DND-41 (cell line): Measurements from ENCODE around the gene TM4SF20.

Source experiments
- EZH2 ChIP-seq: IDR thresholded peaks from 3 replicates; pipeline ENCODE4 v1.6.1; 2012; ENCODE audit warnings: borderline replicate concordance, low read depth, mild to moderate bottlenecking, moderate library complexity, low read length, inconsistent platforms; ENCODE audit not compliant: severe bottlenecking
- TF ChIP-seq, protein P1 (sequence below): IDR thresholded peaks from 2 replicates; pipeline ENCODE4 v1.5.1; 2012; ENCODE audit warnings: borderline replicate concordance, low read length, moderate library complexity, mild to moderate bottlenecking; ENCODE audit not compliant: poor library complexity, severe bottlenecking; ENCODE audit errors: extremely low read depth

- TF ChIP-seq EZH2 = no peak
- TF ChIP-seq, protein P1, sequence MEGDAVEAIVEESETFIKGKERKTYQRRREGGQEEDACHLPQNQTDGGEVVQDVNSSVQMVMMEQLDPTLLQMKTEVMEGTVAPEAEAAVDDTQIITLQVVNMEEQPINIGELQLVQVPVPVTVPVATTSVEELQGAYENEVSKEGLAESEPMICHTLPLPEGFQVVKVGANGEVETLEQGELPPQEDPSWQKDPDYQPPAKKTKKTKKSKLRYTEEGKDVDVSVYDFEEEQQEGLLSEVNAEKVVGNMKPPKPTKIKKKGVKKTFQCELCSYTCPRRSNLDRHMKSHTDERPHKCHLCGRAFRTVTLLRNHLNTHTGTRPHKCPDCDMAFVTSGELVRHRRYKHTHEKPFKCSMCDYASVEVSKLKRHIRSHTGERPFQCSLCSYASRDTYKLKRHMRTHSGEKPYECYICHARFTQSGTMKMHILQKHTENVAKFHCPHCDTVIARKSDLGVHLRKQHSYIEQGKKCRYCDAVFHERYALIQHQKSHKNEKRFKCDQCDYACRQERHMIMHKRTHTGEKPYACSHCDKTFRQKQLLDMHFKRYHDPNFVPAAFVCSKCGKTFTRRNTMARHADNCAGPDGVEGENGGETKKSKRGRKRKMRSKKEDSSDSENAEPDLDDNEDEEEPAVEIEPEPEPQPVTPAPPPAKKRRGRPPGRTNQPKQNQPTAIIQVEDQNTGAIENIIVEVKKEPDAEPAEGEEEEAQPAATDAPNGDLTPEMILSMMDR = no peak
Measured at GRCh38 chr2:227378371-227378782, 729 bp downstream of the TM4SF20 start.
